TTC549 (cell line): ENCODE results near the gene ARRB2.
"Not testable (repeated sequence)": the region's sequence is repeated elsewhere in the genome, so short reads cannot be mapped to it uniquely, and the experiment has no call there.

Experiments used
- FAIRE-seq: peaks from 2 replicates; lab custom pipeline; 2012; peaks lifted over from hg19 to GRCh38; lab: Jason Lieb, UNC

ARRB2 gene

DNA sequence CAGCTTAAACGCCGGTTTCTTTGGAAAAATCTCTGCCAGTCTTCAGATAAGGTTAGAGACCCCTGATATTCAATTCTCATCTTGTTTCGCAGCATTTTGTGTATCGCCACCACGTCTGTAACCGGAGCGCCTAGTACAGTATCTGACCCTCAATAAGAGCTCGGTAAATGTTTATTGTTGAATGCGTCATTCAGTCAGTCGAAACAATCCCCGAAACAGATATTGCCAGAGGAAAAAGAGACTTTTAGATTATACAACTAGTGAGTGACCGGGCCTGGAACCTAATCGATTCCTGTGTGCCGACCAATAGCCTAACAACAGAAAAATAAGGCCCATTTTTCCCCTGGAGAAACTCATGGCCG, 7.1 kb upstream of the ARRB2 start:
- FAIRE-seq, result no peak

DNA sequence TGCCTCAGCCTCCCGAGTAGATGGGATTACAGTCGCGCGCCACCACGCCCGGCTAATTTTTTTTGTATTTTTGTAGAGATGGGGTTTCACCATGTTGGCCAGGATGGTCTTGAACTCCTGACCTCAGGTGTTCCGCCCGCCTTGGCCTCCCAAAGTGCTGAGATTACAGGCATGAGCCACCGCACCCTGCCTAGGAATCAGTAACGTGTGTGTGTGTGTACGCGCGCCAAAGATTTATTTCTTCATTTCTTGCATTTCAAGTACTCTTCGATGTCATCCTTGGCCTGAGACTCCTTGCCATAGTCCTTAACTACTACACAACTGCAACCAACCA, 5.9 kb upstream of the ARRB2 start:
- FAIRE-seq, result not testable (repeated sequence)

DNA sequence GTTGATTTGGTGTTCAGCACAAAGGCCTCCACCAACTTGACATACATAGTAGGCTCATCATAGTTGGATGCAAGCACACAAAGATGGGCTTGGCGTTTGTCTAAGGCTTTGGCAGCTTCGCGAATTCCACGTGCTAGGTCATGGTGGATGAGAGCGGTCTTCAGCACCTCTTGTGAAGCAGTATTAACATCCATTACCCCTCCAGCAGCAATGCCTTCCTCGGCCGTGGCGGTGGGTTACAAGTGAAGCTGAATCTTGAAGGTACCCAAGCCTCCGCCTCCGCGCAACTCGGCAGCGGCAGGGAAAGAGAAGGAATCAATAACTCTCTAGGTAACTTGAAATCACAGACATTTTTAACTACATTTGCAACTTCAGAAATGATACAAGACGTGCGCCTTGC, 5.4 kb upstream of the ARRB2 start:
- FAIRE-seq, result no peak

DNA sequence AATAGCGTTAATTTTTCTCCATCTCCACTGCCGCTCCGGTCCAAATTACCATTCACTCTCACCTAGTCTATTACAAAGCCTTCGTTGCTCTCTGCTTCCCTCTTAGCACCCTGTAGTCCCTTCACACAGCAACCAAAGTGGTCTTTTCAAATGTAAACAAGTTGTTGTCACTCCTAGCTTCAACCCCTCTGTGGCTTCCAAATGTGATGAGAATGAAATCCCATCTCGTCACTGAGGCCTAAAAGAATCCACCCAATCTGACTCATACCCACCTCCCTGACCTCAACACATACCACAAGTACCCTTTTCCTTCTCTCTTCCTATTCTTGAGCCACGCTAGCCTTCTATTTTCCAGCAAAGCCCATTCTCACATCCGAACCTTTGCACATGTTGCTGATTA, 4.3 kb upstream of the ARRB2 start:
- FAIRE-seq, result no peak

DNA sequence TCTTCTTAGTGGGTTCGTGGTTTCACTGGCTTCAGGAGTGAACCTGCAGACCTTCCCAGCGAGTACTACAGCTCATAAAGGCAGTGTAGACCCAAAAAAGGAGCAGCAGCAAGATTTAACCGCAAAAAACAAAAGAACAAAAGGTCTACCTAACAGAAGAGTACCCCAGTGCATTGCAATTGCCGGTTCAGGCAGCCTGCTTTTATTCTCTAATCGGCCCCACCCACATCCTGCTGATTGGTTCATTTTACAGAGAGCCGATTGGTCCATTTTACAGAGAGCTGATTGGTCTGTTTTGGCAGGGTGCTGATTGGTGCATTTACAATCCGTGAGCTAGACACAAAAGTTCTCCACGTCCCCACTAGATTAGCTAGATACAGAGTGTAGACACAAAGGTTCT, 2.0 kb upstream of the ARRB2 start:
- no peak for FAIRE-seq

DNA sequence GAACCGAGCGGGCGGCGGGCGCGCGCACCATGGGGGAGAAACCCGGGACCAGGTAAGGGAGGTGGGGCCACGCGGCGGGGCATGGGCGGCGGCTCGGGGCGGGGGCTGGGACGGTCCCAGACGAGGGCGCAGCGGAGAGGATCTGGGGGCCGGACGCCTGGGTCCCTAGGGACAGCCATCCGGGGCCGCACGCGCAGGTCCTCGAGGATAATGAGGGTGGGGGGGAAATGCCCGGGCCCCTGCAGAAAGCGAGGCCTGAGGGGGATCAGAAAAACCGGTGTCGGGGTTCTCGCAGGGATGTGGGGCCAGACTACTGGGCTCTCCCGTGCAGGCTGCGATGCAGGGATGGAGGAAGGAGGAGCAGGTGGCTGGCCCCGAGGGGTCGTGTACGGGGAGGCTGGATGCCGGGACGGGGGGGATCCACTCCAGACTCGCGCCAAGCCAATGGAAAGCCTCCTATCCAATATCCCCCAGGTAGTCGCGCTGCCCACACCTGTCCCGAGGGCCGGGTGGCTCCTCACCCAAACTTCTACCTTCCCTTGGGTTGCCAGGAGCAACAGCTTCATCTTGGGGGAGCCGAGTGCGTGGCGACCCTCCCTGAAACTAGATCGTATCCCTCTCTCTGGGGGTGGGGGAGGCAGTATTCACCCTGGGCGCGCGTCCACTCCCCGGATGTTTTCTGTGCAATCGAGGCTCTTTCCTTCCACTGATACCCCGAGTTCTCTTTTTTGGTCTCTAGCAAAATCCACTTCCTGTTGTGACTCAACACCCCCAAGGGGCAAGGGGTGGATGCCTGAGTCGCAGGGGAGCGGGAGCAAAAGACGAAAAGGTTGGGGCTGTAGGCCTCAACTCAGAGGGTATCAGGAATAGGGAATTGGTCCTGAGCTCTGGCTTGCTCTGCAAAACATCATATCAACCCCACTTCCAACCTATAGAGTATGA, 532 bp downstream of the ARRB2 start:
- no peak for FAIRE-seq

DNA sequence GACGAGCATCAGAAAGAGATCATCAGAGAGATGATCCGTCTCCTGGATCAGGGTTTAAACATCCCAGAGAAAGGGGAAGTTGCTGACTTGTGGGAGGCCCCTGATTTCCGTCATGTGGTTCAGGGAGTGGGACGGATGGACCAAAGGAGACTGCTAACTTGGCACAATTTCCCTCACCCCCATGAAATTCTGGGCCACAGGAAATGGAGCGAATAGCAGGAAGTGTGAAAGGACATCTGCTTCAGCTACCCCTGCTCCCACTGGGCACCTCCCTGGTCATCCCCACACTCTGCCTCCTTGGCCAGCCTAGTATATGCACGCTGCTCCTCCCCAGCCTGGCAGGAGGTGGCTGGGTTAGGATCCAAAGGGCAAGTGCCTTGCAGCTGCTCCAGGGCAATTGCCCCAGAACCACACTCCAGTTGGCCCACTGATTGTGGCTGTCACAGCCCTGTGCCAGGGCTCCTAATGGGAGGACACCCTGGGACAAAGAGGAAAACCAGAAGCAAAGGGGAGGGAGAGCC, 1.3 kb downstream of the ARRB2 start:
- no peak for FAIRE-seq

DNA sequence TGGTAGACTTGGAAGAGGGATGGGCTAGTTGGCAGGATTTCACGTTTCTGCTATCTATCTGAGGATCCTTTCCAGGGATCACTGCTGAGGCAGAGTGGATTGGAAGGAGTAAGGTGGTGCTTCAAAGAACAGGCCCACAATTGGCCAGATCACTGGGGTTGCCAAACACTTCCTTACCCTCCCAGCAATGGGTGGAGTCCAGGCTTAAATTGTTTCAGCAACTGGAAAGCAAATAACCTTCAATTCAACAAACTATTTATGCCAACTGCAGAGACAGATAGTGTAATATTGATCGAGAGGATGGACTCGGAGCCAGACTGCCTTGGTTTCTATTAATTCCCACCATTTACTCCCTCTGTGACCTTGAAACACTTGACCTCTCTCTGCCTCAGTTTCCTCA, 2.1 kb downstream of the ARRB2 start:
- FAIRE-seq, result no peak

DNA sequence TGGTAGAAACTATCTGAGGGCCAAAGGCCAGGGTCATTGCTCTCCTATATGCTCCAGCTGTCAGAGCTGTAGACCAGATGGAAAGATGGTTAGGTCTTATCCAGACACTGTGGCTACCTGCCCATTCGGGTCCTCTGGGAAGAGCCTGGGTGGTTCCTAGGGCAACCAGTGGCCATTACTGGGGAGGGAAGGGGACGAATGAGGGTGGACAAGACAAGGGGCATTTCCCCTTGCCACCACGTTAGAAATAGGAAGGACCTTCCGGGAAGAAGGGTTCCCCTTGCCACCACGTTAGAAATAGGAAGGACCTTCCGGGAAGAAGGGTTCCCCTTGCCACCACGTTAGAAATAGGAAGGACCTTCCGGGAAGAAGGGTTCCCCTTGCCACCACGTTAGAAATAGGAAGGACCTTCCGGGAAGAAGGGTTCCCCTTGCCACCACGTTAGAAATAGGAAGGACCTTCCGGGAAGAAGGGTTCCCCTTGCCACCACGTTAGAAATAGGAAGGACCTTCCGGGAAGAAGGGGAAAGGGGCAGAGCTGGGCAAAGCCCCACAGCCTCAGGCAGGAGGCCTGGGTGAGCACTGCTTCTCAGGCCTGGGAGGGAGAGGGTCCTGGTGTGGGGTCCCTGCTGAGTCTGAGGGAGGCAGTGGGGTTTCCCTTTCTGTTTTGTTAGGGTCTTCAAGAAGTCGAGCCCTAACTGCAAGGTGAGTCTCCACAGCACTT, 4.1 kb downstream of the ARRB2 start:
- not testable (repeated sequence) for FAIRE-seq

DNA sequence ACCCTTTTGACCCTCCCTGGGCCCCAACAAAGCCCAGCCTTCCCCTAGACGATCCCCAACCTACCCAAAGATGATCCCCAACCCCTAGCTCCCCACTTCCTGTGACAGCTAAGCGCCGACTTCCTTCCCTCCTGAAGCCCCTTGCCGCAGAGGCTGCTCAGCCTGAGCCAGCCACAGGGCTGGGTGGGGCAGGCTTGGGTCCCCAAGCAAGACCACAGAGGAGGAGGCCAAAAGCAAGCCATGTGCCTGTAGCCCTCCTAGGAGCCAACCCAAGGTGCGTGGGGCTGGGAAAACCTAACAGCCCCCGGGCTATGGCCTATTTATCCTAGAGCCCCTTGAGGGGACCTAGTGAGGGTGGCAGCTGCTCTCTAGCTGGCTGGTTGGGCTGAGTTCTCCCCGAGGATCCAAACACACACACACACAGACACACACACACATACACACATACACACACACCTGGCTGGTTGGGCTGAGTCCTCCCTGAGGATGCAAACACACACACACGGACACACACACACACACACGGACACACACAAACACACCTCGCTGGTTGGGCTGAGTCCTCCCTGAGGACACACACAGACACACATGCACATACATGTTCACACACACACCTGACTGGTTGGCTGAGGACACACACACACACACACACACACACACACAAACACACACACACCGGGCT, 4.8 kb downstream of the ARRB2 start:
- FAIRE-seq, result no peak

DNA sequence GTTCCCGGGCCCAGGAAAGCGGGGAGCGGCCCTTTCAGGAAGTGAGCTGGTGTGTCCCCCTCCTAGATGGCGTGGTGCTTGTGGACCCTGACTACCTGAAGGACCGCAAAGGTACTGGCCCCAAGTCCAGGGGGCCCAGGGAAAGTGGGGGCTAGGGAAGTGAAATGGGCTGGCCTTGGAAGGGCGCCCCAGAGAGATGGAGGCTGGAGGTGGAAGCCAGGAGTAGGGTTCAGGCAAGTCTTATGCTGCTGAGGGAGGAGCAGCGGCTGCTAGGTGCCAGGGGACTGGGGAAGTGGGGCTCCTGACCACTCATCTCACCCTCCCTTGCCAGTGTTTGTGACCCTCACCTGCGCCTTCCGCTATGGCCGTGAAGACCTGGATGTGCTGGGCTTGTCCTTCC, 5.6 kb downstream of the ARRB2 start:
- FAIRE-seq, result no peak

DNA sequence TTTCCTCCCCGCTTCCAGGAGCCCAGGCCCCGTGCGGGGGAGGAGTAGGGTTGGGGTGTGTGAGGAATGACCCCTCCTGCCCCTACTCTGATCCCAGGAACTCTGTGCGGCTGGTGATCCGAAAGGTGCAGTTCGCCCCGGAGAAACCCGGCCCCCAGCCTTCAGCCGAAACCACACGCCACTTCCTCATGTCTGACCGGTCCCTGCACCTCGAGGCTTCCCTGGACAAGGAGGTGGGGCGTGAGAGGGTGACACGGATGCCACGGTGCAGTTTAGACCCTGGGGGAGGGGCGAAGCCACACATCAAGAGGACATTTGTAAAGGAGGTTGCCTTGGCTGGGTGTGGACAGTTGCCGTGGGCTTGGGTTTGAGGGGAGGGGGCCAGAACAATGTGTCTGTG, 7.4 kb downstream of the ARRB2 start:
- no peak for FAIRE-seq

DNA sequence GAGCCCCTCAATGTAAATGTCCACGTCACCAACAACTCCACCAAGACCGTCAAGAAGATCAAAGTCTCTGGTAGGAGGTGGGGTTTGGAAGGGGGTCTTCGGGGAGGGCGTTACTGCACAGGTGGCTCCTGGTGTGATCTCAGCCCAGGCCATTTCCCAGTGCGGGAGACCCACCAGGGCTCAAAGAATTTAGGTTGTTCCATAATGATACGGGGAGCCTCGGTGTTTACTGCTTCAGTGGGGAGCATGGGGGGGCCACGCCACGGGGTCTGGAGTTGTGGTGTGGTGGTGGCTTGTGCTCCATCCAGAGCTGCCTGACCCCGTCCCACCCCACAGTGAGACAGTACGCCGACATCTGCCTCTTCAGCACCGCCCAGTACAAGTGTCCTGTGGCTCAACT, 7.8 kb downstream of the ARRB2 start:
- no peak for FAIRE-seq

DNA sequence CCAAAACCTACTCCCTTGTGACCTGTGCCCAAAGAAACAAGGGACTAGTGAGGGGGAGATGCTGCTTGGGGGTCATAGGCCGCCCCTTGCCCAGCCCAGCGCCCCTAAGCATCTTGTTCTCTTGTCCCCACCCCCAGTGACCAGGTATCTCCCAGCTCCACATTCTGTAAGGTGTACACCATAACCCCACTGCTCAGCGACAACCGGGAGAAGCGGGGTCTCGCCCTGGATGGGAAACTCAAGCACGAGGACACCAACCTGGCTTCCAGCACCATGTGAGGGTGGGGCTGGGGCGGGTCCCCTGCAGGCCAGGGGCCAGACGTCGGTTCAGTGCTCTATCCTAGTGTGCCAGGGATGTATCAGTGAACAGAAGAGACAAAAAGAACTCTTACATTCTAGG, 8.7 kb downstream of the ARRB2 start:
- FAIRE-seq, result no peak

DNA sequence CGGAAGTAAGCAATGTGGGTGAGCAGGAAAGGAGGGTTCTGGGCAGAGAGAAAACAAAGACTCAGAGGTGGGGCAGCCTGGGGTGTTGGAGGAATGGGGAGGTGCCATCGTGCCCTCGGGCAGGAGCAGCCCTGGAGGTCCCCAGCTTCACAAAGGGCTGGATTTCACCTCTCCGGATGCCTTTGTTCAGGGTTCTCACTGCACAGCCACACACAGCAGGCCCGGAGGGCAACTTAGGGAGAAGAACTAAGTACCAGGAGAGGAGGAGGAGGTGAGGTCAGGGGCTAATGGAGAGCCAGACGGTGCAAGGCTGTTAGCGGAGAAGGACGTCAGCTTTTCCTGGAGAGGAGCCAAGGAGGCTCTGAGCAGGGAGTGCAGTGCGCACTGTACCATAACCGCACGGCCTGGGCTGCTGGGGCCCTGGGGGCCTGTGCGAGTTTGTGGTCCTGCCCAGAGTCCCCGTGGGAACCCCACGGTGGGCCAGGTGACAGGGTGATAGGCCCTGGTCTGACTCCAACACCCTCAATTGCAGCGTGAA, 9.3 kb downstream of the ARRB2 start:
- no peak for FAIRE-seq

DNA sequence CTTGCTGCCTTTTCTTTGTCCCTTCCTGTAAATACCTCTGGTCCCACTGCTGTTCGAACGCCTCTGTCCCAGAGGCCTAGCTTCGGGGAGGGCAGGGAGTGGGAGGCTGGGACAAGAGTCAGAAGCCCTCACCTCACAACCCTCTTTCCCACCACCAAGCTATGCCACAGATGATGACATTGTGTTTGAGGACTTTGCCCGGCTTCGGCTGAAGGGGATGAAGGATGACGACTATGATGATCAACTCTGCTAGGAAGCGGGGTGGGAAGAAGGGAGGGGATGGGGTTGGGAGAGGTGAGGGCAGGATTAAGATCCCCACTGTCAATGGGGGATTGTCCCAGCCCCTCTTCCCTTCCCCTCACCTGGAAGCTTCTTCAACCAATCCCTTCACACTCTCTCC, 10.4 kb downstream of the ARRB2 start:
- FAIRE-seq, result no peak

DNA sequence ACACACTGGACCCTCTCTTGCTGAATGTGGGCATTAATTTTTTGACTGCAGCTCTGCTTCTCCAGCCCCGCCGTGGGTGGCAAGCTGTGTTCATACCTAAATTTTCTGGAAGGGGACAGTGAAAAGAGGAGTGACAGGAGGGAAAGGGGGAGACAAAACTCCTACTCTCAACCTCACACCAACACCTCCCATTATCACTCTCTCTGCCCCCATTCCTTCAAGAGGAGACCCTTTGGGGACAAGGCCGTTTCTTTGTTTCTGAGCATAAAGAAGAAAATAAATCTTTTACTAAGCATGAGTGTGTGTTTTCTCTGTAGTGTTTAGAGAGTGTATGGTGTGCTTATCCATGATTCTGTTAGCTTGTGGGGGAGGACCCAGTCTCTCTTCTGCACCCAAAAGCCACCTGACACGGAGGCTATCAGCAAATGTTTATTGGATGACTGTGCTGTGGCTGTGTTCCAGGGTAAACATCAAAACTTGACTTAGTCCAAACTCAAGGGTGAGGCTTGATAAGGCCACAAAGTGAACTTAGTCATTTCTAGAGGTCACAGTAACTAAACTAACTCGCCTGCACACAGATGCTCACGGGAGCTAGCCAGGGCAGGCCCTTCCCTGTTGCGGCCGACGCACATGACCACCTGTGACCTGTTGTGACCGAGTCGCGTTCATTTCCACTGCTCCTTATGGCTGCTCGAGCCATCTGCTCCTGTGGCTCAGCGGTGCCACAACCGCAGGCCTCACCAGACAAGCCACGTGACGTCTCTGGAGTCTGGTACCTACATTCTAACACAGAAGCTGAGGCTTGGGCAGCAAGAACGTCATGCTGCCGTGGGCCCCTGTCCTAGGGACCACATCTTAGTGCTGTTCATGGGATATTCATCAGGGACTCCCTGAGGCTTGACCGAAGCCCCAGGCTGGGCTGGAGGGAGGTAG, 11.0 kb downstream of the ARRB2 start:
- FAIRE-seq, result no peak

DNA sequence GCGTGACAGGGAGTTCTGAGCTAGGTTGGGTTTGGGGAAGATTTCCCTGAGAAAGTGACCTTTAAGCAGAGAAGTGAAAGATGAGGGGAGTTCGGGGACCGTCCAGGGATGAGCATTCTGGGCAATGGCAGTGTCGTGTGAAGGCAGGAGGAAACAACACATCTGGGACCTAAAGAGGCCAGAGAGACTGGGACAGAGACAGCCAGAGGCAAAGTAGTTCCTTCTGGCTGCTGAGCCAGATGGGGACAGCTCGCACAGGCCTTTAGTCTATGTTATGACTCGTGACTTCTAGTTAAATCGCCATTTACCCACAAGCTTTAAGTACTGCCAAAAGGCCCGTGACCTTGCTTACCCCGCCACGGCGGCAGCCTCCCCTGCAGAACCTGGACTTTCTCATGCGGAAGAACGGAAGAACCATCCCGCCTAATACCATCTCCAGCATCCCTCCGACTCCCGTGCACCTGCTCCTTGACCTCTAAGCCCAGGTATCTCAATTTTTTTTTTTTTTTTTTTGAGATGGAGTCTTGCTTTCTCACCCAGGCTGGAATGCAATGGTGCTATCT, 12.3 kb downstream of the ARRB2 start:
- no peak for FAIRE-seq

DNA sequence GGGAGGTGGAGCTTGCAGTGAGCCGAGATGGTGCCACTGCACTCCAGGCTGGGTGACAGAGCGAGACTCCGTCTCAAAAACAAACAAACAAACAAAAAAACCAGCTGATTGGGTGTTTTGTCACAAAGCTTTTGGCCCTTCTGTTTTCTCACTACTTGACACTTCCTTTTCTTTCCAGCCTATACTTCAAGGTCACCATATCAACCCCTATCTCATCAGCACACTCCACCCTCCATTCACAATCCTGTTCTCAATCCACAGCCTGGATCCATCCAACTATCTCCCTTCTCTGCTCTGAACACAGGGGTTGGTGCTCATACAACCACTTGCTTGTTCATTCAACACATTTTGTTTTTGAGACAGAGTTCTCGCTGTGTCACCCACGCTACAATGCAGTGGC, 14.2 kb downstream of the ARRB2 start:
- FAIRE-seq, result no peak

DNA sequence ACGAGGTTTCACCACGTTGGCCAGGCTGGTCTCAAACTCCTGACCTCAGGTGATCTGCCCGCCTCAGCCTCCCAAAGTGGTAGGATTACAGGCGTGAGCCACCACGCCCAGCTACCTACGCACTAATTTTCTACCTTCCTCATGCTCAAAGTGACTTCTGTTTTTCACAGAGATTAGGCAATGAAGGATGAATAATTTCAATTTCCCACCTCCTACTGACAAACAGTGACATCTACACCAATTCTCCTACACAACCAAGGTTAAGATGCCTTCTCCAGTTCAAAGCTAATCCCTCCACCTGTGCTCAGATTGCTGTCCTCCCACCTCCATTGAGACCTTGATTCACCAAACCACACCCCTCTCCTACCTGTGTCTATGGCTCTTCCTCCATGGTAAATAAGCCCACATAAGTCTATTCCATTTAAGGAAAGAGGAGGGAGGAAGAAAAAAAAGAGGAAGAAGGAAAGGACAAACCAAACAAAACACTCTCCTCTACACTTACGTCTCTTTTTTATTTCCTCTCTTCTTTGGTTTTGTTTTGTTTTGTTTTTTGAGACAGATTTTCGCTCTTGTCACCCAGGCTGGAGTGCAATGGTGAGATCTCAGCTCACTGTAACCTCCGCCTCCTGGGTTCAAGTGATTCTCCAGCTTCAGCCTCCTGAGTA, 15.3 kb downstream of the ARRB2 start:
- FAIRE-seq, result no peak

DNA sequence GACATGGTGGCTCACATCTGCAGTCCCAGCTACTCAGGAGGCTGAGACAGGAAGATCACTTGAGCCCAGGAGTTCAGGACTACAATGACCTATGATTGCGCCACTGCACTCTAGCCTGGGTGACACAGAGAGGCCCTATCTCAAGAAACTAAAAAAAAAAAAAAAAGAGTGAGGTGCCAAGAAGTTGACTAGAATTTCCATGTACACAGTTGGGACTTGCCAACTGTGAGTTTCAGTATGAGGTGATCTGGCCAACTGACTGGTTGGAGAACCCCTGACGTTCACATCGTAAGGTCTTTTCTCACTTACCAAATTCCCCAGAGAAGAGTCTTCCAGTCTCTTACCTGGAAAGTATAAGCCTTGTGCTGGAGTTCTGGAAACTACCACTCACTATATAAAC, 17.7 kb downstream of the ARRB2 start:
- no peak for FAIRE-seq
